ENCODE measurements around the gene UNC5CL. TPM values are rescaled to one million over a fixed set of nuclear protein-coding genes. Genes with fewer than 3 reads are reported as not detected.

Gene UNC5CL
- total and polyA plus RNA-seq, 4 donors: 1.6 to 4.0 (median 2.1) TPM

DNA sequence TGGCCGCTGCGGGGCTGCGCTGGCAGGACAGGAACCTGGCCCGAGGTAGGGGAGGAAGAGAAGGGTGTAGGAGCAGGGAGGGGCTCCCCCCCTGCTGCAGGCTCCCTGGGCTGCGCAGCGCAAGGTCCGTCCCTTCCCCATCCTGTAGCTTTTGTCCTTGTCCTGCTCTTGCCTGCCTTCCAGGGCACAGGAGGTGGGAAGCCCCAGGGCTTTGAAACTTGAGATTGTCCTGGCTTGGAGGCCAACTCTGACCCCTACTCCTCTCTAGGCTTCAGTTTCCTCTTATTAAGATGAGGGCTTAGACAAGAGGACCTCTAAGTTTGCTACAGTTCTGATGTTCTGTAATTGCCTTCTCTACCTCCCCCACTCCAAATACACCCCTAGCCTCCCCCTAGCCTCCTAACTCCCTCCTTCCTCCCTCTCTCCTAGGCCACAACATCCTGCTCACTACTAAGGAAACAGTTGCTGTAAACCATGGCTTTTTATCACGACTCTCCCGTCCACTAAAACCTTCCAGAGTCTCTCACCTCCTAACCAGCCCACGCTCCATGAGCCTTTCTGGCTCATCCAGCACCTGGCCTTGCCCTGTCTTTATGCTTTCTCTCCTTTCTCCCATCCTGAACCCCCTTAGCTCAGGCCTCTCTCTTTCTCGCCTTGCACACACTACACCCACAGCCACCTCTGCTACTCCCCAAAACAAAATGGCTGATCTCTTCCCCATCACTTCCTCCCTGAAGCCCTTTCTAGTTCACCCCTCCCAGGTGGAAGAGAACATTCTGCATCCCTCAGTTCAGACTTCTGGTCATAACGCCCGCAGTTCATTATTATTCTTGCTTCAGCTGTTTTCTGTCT, 10.2 kb downstream of the UNC5CL start:
- WGBS, 2 donors: 30 to 41% methylated on average over 13 of the region's 13 CpGs
- peak overlapping the region in 1 of 2 donors; percentile 24 for H3K9ac ChIP-seq (ENCODE audit: insufficient read depth in 1 of 2, low read length in 2 of 2)
- ATAC-seq (ENCODE audit: insufficient read depth, low FRiP score): no peak

DNA sequence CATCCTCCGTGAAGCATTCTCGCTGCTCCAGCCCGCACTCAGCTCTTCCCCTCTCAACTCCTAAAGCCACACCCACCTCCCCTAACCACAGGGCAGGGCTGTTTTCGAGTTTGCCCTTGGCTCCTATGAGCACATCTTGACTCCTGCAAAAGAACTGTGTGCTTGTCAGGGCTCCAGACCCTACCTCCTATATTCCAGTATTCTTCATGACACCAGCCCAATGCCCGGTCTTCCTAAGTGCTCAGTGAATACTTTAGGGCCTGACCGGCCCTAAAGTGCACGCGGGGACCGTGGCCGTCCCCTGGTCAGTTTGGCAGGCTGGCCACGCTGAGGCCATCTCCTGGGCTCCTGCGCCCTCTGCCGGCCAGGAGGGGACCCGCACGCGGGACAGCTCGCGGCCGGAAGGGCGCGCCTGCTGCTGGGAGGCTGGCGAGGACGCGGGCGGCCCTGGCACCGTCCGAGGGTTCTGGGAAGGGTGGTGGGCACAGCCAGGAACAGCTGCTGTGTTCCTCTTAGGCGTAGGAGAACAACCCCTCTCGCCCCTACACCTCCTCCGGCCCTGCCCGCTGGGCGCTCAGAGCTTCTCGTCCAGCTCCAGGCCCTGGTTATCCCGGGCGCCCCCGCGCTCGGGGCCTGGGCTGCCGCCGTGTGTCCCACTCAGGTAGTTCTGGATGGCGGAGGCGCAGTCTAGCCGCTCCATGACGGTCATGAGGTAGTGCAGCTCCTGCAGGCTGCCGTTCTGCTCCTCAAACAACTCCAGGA, 11.0 kb downstream of the UNC5CL start:
- Histone ChIP-seq H3K27me3 (ENCODE audit: control insufficient read depth in 3 of 3, insufficient read depth in 3 of 3, low read length in 2 of 3) (no peaks in the 10 kb centered on the region), H3K36me3 (ENCODE audit: control insufficient read depth in 4 of 4, insufficient read depth in 4 of 4, low read length in 4 of 4) (no peaks in the 10 kb centered on the region), H3K4me1 (ENCODE audit: control insufficient read depth in 5 of 5, insufficient read depth in 5 of 5, low read length in 5 of 5) (peaks cover 0 to 23% (median 4%) of the 10 kb centered on the region in 5 donors), H3K4me3 (peak overlapping the region; percentile 11), H3K9me3 (ENCODE audit: control insufficient read depth in 4 of 4, insufficient read depth in 3 of 4, low read length in 3 of 4) (no peaks in the 10 kb centered on the region), H3K27ac (ENCODE audit: low read depth in 1 of 2, low read length in 1 of 2) (peak overlapping the region; percentile 29 to 58), H3K9ac (ENCODE audit: insufficient read depth in 1 of 2, low read length in 2 of 2) (peak overlapping the region; percentile 64 to 65)
- 2 to 3% methylated on average over 41 to 45 of the region's 45 CpGs for WGBS, 2 donors
- peak; percentile 94 for ATAC-seq (ENCODE audit: insufficient read depth, low FRiP score)
- peak; percentile 89 to 90 (median 89) for DNase-seq
- TF ChIP-seq, protein P1, sequence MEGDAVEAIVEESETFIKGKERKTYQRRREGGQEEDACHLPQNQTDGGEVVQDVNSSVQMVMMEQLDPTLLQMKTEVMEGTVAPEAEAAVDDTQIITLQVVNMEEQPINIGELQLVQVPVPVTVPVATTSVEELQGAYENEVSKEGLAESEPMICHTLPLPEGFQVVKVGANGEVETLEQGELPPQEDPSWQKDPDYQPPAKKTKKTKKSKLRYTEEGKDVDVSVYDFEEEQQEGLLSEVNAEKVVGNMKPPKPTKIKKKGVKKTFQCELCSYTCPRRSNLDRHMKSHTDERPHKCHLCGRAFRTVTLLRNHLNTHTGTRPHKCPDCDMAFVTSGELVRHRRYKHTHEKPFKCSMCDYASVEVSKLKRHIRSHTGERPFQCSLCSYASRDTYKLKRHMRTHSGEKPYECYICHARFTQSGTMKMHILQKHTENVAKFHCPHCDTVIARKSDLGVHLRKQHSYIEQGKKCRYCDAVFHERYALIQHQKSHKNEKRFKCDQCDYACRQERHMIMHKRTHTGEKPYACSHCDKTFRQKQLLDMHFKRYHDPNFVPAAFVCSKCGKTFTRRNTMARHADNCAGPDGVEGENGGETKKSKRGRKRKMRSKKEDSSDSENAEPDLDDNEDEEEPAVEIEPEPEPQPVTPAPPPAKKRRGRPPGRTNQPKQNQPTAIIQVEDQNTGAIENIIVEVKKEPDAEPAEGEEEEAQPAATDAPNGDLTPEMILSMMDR (IDR thresholded peaks at IDR 0.05; ENCODE audit: control extremely low read depth, extremely low read depth): peak; percentile 98

More for the DNA sequence above, 10.2 kb downstream of the UNC5CL start:
- Histone ChIP-seq H3K4me1 (ENCODE audit: control insufficient read depth in 5 of 5, insufficient read depth in 5 of 5, low read length in 5 of 5) (peaks cover 0 to 23% (median 4%) of the 10 kb centered on the region in 5 donors), H3K9me3 (ENCODE audit: control insufficient read depth in 4 of 4, insufficient read depth in 3 of 4, low read length in 3 of 4) (no peaks in the 10 kb centered on the region), H3K27ac (ENCODE audit: low read depth in 1 of 2, low read length in 1 of 2) (peak overlapping the region; percentile 29 to 58), H3K27me3 (ENCODE audit: control insufficient read depth in 3 of 3, insufficient read depth in 3 of 3, low read length in 2 of 3) (no peaks in the 10 kb centered on the region), H3K36me3 (ENCODE audit: control insufficient read depth in 4 of 4, insufficient read depth in 4 of 4, low read length in 4 of 4) (no peaks in the 10 kb centered on the region), H3K4me3 (peak overlapping the region; percentile 11)
- peak in 1 of 3 donors; percentile 39 for DNase-seq
- TF ChIP-seq, protein P1 (IDR thresholded peaks at IDR 0.05; ENCODE audit: control extremely low read depth, extremely low read depth): no peak

DNA sequence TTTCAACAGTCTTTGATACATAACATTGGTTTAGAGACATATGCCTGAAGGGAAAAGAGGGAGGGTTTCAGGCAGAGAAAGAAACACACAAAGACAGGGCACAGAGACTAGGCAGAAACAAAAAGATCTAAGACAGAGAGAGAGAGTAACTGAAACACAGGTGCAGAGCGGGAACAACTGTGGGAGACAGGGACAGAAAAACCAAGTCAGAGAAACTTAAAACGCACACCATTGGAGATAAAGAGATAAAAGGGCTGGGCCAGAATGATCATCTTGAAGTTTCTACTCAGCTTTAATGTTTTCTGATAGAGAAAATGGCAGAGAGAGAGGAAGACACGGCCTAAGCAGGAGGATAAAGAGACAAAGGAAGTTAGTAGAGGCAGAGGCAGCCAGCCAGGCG, 11.8 kb downstream of the UNC5CL start:
- WGBS, 2 donors: 27 to 49% methylated on average over 4 of the region's 4 CpGs
- TF ChIP-seq, protein P1 (IDR thresholded peaks at IDR 0.05; ENCODE audit: control extremely low read depth, extremely low read depth): no peak
- Histone ChIP-seq H3K36me3 (ENCODE audit: control insufficient read depth in 4 of 4, insufficient read depth in 4 of 4, low read length in 4 of 4) (no peaks in the 10 kb centered on the region), H3K27ac (ENCODE audit: low read depth in 1 of 2, low read length in 1 of 2) (no peak overlapping the region), H3K4me1 (ENCODE audit: control insufficient read depth in 5 of 5, insufficient read depth in 5 of 5, low read length in 5 of 5) (peaks cover 0 to 23% (median 4%) of the 10 kb centered on the region in 5 donors), H3K27me3 (ENCODE audit: control insufficient read depth in 3 of 3, insufficient read depth in 3 of 3, low read length in 2 of 3) (no peaks in the 10 kb centered on the region), H3K9ac (ENCODE audit: insufficient read depth in 1 of 2, low read length in 2 of 2) (peak overlapping the region; percentile 64 to 65), H3K4me3 (no peak overlapping the region), H3K9me3 (ENCODE audit: control insufficient read depth in 4 of 4, insufficient read depth in 3 of 4, low read length in 3 of 4) (no peaks in the 10 kb centered on the region)
- DNase-seq (peak in 1 of 3 donors; percentile 25), ATAC-seq (ENCODE audit: insufficient read depth, low FRiP score) (no peak)
